Spleen (tissue), 7 donors: Measurements from ENCODE around the gene VSX2.

ENCODE experiments used
- POLR2A ChIP-seq, 3 donors: fragments of 450-650 bp; IDR thresholded peaks; one replicate each; pipeline ENCODE4 v1.5.1; 2017; ENCODE audit warnings: antibody characterized with exemption in 3 of 3, mild to moderate bottlenecking in 1 of 3
- TF ChIP-seq, protein P1 (sequence below), 11 experiments: fragments of 200-600 bp in 7 of 11; fragments of 450-650 bp in 4 of 11; sonication (generic) in 4 of 11; IDR thresholded peaks in 8 of 11; conservative IDR thresholded peaks in 3 of 11; 1 replicate in 7 of 11; 2 replicates in 4 of 11; pipeline versions ENCODE4 v1.4.0 to v1.8.0; 2016 to 2021; ENCODE audit warnings: antibody characterized with exemption in 11 of 11, inconsistent platforms in 4 of 11, mild to moderate bottlenecking in 1 of 11
- donor health status: DM: no; HTN: no; CAD: no; lungs with moderate emphysema.
- donor health status: DM: no; HTN: no; CAD: no.
- donor health status: DM: no; HTN: no; CAD: no.

DNA sequence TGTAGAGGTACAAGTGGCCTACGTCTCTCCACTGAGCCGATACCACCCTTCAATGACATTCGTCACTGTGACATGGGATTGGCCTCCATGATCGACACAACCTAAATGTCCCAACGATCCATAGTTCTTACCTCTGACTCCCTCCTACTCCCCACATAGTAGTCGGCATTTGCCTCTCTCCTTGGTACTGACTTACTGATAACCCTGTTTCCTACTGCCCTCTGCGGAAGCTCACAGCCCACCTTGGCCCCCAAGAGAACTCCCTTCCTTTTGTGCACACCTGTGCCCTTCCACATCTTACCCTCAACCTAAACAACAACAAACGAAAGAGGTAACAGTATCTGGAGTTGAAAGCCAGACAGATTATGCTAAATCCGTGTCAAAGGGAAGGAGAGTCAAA is 23.9 kb downstream of the VSX2 start:
- TF ChIP-seq, protein P1, sequence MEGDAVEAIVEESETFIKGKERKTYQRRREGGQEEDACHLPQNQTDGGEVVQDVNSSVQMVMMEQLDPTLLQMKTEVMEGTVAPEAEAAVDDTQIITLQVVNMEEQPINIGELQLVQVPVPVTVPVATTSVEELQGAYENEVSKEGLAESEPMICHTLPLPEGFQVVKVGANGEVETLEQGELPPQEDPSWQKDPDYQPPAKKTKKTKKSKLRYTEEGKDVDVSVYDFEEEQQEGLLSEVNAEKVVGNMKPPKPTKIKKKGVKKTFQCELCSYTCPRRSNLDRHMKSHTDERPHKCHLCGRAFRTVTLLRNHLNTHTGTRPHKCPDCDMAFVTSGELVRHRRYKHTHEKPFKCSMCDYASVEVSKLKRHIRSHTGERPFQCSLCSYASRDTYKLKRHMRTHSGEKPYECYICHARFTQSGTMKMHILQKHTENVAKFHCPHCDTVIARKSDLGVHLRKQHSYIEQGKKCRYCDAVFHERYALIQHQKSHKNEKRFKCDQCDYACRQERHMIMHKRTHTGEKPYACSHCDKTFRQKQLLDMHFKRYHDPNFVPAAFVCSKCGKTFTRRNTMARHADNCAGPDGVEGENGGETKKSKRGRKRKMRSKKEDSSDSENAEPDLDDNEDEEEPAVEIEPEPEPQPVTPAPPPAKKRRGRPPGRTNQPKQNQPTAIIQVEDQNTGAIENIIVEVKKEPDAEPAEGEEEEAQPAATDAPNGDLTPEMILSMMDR (IDR thresholded peaks at IDR 0.05 in 8 of 11, conservative IDR thresholded peaks at IDR 0.05 in 3 of 11) = no peak
- TF ChIP-seq POLR2A (IDR thresholded peaks at IDR 0.05) = no peak
